HepG2 (cell line): ENCODE measurements around the gene CCS. TPM values are rescaled to one million over a fixed set of nuclear protein-coding genes. Genes with fewer than 3 reads are reported as not detected.

Experiments
- CCDC6 ChIP-seq: sonication (generic); formaldehyde crosslinking; IDR thresholded peaks from 2 replicates; pipeline ENCODE4 v1.8.1; 2022; ENCODE audit warnings: mild to moderate bottlenecking, missing genetic modification reagents, moderate library complexity
- ELF1 ChIP-seq: sonication (generic); formaldehyde crosslinking; IDR thresholded peaks from 2 replicates; pipeline ENCODE4 v1.4.0; 2020; ENCODE audit warnings: missing genetic modification reagents
- FOXP1 ChIP-seq, 2 experiments: fragments of 450-650 bp in 1 of 2; IDR thresholded peaks; 2 replicates each; pipeline ENCODE4 v1.6.1; 2017 to 2018; ENCODE audit warnings: antibody characterized with exemption in 1 of 2
- HDAC1 ChIP-seq: sonication (generic); formaldehyde crosslinking; IDR thresholded peaks from 2 replicates; pipeline ENCODE4 v1.5.1; 2020; ENCODE audit warnings: mild to moderate bottlenecking, missing genetic modification reagents
- KLF16 ChIP-seq, 2 experiments: sonication (generic) in 1 of 2; formaldehyde crosslinking in 1 of 2; IDR thresholded peaks; 2 replicates each; pipeline versions ENCODE4 v1.6.1 to v1.8.0; 2016 to 2023; ENCODE audit warnings: missing genetic modification reagents in 2 of 2, missing compliant biosample characterization in 1 of 2
- MEF2D ChIP-seq: sonication (generic); formaldehyde crosslinking; IDR thresholded peaks from 2 replicates; pipeline ENCODE4 v1.5.1; 2020; ENCODE audit warnings: mild to moderate bottlenecking, missing genetic modification reagents
- NRL ChIP-seq: sonication (generic); formaldehyde crosslinking; IDR thresholded peaks from 2 replicates; pipeline ENCODE4 v1.5.0; 2020; ENCODE audit warnings: missing genetic modification reagents, mild to moderate bottlenecking, moderate library complexity, borderline replicate concordance
- PPARG ChIP-seq: conservative IDR thresholded peaks from 2 replicates; pipeline ENCODE4 v1.6.1; 2016; ENCODE audit warnings: missing biosample characterization, missing genetic modification reagents
- TBX2 ChIP-seq: sonication (generic); formaldehyde crosslinking; IDR thresholded peaks from 2 replicates; pipeline ENCODE4 v1.5.0; 2020; ENCODE audit warnings: missing genetic modification reagents, mild to moderate bottlenecking, borderline replicate concordance
- TOE1 ChIP-seq: sonication (generic); formaldehyde crosslinking; IDR thresholded peaks from 2 replicates; pipeline ENCODE4 v1.4.0; 2020; ENCODE audit warnings: mild to moderate bottlenecking, missing genetic modification reagents
- ZFP36L1 ChIP-seq: sonication (generic); formaldehyde crosslinking; IDR thresholded peaks from 2 replicates; pipeline ENCODE4 v1.8.0; 2022; ENCODE audit warnings: mild to moderate bottlenecking, missing genetic modification reagents, moderate library complexity
- ZFY ChIP-seq: sonication (generic); formaldehyde crosslinking; IDR thresholded peaks from 2 replicates; pipeline ENCODE4 v1.4.0; 2020; ENCODE audit warnings: missing genetic modification reagents
- ZNF260 ChIP-seq: sonication (generic); formaldehyde crosslinking; IDR thresholded peaks from 2 replicates; pipeline ENCODE4 v1.4.0; 2020; ENCODE audit warnings: missing genetic modification reagents, low read depth, mild to moderate bottlenecking, borderline replicate concordance
- ZNF383 ChIP-seq: sonication (generic); formaldehyde crosslinking; IDR thresholded peaks from 2 replicates; pipeline ENCODE4 v1.4.0; 2020; ENCODE audit warnings: missing genetic modification reagents, mild to moderate bottlenecking, borderline replicate concordance
- ZNF441 ChIP-seq: sonication (generic); formaldehyde crosslinking; IDR thresholded peaks from 2 replicates; pipeline ENCODE4 v1.7.0; 2021; ENCODE audit warnings: missing genetic modification reagents, borderline replicate concordance
- ZNF816 ChIP-seq: sonication (generic); formaldehyde crosslinking; IDR thresholded peaks from 2 replicates; pipeline ENCODE4 v1.8.0; 2022; ENCODE audit warnings: missing genetic modification reagents, mild to moderate bottlenecking, borderline replicate concordance
- polyA plus RNA-seq, 8 experiments: library from polyadenylated mRNA; depleted of rRNA in 3 of 8; stranded (reverse) in 7 of 8; unstranded in 1 of 8; fragments of >200 nt; fragmentation: Illumina TruSeq in 4 of 8; extraction: Trizol in 4 of 8; gene quantifications; 2 replicates each; pipeline versions ENCODE4 v1.2.1 to v1.2.3, GENCODE V29; 2011 to 2016; ENCODE audit warnings: low read depth in 4 of 8, missing spikeins in 1 of 8, mixed read lengths in 1 of 8; ENCODE audit not compliant: insufficient read depth in 1 of 8
- total RNA-seq, 5 experiments: library from RNA; depleted of rRNA; stranded (reverse); fragments of >200 nt; fragmentation: Illumina TruSeq; extraction: Trizol; gene quantifications; 2 replicates each; pipeline ENCODE4 v1.2.3, GENCODE V29; 2016; ENCODE audit warnings: low read depth in 1 of 5
- TF ChIP-seq, protein P1 (sequence below): IDR thresholded peaks from 2 replicates; pipeline ENCODE4 v1.6.1; 2016; ENCODE audit warnings: missing compliant biosample characterization, missing genetic modification reagents, borderline replicate concordance
- TF ChIP-seq, protein P2 (sequence below): sonication (generic); formaldehyde crosslinking; IDR thresholded peaks from 2 replicates; pipeline ENCODE4 v1.5.0; 2020; ENCODE audit warnings: mild to moderate bottlenecking, missing genetic modification reagents, borderline replicate concordance
- TF ChIP-seq, protein P3 (sequence below): sonication (generic); formaldehyde crosslinking; IDR thresholded peaks from 2 replicates; pipeline ENCODE4 v1.8.1; 2023; ENCODE audit warnings: missing genetic modification reagents, inconsistent platforms, borderline replicate concordance
- TF ChIP-seq, protein P4 (sequence below): sonication (generic); formaldehyde crosslinking; IDR thresholded peaks from 2 replicates; pipeline ENCODE4 v1.5.0; 2020; ENCODE audit warnings: missing genetic modification reagents

Gene CCS
- total and polyA plus RNA-seq, 2 of the 13 experiments (the other 11 are each of a cell fraction or from before 2014, with no cell fraction given), result 25.4 to 44.6 TPM

DNA sequence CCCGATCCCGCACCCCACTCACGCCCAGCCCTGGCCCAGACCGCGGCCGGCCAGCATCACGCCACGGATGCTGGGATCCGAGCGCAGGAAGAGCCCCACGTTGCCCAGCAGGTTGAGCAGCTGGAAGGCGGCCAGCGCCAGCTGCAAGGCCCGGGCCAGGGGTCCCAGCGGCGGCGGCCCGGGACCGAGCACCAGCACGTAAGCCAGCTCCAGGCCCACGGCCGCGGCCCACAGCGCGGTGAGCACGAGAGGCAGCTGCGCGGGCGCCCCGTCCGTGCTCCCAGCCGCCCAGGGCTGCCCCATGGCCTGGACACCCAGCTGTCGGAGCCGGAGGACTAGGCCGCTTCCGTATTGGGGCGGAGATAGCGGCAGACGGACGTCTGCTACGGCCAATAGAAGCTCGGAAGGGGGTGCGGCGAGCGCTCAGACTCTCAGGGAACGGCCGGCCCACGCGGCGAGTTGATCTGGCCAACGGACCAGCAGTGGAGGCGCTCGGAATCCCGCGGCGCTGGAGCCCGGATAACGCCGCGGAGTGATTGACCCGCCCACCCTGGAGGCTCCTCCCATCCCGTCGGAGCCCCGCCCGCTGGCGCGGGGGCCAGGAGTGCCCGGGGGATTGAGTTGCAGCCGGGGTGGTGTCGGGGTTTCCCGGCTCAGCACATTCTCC, 47.2 kb upstream of the CCS start, which contains the start of gene ZDHHC24 (continued):
- TF ChIP-seq FOXP1 (IDR thresholded peaks at IDR 0.05) (no peak), FOXP1 (CRISPR knock-in tag; IDR thresholded peaks at IDR 0.05) (no peak), ZNF383 (CRISPR knock-in tag) (no peak), ZFY (CRISPR knock-in tag) (peak; percentile 98), TOE1 (CRISPR knock-in tag) (no peak), ZFP36L1 (CRISPR knock-in tag) (peak; percentile 71; the same call in 1 of the 2 replicates), PPARG (CRISPR knock-in tag) (0 out of 2 replicates have a peak, but pooled peaks have one; percentile 10), NRL (CRISPR knock-in tag) (no peak), CCDC6 (CRISPR knock-in tag) (0 out of 2 replicates have a peak, but pooled peaks have one; percentile 21), TBX2 (CRISPR knock-in tag) (peak; percentile 53; the same call in 1 of the 2 replicates), ZNF816 (CRISPR knock-in tag) (no peak), HDAC1 (CRISPR knock-in tag) (peak; percentile 76), ZNF441 (CRISPR knock-in tag) (0 out of 2 replicates have a peak, but pooled peaks have one; percentile 26), KLF16 (CRISPR knock-in tag; IDR thresholded peaks at IDR 0.05) (0 out of 4 replicates have a peak, but pooled peaks of 1 of the 2 experiments have one; percentile 20), ELF1 (peak; percentile 95), MEF2D (no peak), ZNF260 (no peak)
- TF ChIP-seq, protein P1, sequence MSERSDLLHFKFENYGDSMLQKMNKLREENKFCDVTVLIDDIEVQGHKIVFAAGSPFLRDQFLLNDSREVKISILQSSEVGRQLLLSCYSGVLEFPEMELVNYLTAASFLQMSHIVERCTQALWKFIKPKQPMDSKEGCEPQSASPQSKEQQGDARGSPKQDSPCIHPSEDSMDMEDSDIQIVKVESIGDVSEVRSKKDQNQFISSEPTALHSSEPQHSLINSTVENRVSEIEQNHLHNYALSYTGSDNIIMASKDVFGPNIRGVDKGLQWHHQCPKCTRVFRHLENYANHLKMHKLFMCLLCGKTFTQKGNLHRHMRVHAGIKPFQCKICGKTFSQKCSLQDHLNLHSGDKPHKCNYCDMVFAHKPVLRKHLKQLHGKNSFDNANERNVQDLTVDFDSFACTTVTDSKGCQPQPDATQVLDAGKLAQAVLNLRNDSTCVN (CRISPR knock-in tag), result peak; percentile 17; the same call in 1 of the 2 replicates
- TF ChIP-seq, protein P2, sequence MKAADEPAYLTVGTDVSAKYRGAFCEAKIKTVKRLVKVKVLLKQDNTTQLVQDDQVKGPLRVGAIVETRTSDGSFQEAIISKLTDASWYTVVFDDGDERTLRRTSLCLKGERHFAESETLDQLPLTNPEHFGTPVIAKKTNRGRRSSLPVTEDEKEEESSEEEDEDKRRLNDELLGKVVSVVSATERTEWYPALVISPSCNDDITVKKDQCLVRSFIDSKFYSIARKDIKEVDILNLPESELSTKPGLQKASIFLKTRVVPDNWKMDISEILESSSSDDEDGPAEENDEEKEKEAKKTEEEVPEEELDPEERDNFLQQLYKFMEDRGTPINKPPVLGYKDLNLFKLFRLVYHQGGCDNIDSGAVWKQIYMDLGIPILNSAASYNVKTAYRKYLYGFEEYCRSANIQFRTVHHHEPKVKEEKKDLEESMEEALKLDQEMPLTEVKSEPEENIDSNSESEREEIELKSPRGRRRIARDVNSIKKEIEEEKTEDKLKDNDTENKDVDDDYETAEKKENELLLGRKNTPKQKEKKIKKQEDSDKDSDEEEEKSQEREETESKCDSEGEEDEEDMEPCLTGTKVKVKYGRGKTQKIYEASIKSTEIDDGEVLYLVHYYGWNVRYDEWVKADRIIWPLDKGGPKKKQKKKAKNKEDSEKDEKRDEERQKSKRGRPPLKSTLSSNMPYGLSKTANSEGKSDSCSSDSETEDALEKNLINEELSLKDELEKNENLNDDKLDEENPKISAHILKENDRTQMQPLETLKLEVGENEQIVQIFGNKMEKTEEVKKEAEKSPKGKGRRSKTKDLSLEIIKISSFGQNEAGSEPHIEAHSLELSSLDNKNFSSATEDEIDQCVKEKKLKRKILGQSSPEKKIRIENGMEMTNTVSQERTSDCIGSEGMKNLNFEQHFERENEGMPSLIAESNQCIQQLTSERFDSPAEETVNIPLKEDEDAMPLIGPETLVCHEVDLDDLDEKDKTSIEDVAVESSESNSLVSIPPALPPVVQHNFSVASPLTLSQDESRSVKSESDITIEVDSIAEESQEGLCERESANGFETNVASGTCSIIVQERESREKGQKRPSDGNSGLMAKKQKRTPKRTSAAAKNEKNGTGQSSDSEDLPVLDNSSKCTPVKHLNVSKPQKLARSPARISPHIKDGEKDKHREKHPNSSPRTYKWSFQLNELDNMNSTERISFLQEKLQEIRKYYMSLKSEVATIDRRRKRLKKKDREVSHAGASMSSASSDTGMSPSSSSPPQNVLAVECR (CRISPR knock-in tag), result peak; percentile 97
- TF ChIP-seq, protein P3, sequence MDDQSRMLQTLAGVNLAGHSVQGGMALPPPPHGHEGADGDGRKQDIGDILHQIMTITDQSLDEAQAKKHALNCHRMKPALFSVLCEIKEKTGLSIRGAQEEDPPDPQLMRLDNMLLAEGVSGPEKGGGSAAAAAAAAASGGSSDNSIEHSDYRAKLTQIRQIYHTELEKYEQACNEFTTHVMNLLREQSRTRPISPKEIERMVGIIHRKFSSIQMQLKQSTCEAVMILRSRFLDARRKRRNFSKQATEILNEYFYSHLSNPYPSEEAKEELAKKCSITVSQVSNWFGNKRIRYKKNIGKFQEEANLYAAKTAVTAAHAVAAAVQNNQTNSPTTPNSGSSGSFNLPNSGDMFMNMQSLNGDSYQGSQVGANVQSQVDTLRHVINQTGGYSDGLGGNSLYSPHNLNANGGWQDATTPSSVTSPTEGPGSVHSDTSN (CRISPR knock-in tag), result peak; percentile 86; the same call in 1 of the 2 replicates
- TF ChIP-seq, protein P4, sequence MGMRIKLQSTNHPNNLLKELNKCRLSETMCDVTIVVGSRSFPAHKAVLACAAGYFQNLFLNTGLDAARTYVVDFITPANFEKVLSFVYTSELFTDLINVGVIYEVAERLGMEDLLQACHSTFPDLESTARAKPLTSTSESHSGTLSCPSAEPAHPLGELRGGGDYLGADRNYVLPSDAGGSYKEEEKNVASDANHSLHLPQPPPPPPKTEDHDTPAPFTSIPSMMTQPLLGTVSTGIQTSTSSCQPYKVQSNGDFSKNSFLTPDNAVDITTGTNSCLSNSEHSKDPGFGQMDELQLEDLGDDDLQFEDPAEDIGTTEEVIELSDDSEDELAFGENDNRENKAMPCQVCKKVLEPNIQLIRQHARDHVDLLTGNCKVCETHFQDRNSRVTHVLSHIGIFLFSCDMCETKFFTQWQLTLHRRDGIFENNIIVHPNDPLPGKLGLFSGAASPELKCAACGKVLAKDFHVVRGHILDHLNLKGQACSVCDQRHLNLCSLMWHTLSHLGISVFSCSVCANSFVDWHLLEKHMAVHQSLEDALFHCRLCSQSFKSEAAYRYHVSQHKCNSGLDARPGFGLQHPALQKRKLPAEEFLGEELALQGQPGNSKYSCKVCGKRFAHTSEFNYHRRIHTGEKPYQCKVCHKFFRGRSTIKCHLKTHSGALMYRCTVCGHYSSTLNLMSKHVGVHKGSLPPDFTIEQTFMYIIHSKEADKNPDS (CRISPR knock-in tag), result no peak
